Stimulated activated CD4-positive, alpha-beta T cell treated with anti-CD3 and anti-CD28 coated beads, Interleukin-4, amount 100 ng/mL, for 4 hours (primary cell): ENCODE data around the gene SHROOM4.

Experiments used
- DNase-seq, 2 experiments: peaks; one replicate each; pipeline ENCODE4 v3.0.0-alpha.2; 2020

SHROOM4 gene

GRCh38 chrX:50776248-50776647 is 37.7 kb downstream of the SHROOM4 start:
- DNase-seq = no peak

GRCh38 chrX:50771382-50771781 is 42.6 kb downstream of the SHROOM4 start:
- DNase-seq = no peak

GRCh38 chrX:50770702-50771101 is 43.3 kb downstream of the SHROOM4 start:
- DNase-seq = no peak

GRCh38 chrX:50769389-50770063 is 44.5 kb downstream of the SHROOM4 start:
- no peak for DNase-seq

GRCh38 chrX:50768801-50769200 is 45.2 kb downstream of the SHROOM4 start:
- DNase-seq = no peak

GRCh38 chrX:50765986-50766385 is 48.0 kb downstream of the SHROOM4 start:
- no peak for DNase-seq

- DNase-seq = no peak
Observed at GRCh38 chrX:50762578-50762977, 51.4 kb downstream of the SHROOM4 start.

- DNase-seq = no peak
Observed at GRCh38 chrX:50756276-50756675, 57.7 kb downstream of the SHROOM4 start.

GRCh38 chrX:50751091-50751490 is 62.9 kb downstream of the SHROOM4 start:
- no peak for DNase-seq

GRCh38 chrX:50747471-50747900 is 66.5 kb downstream of the SHROOM4 start:
- DNase-seq = no peak

- no peak for DNase-seq
Observed at GRCh38 chrX:50736656-50737055, 77.3 kb downstream of the SHROOM4 start.

GRCh38 chrX:50726296-50726695 is 87.7 kb downstream of the SHROOM4 start:
- DNase-seq = no peak

- no peak for DNase-seq
Observed at GRCh38 chrX:50725310-50725709, 88.7 kb downstream of the SHROOM4 start.

- no peak for DNase-seq
Observed at GRCh38 chrX:50723006-50723405, 91.0 kb downstream of the SHROOM4 start.

GRCh38 chrX:50721764-50722521 is 92.1 kb downstream of the SHROOM4 start:
- no peak for DNase-seq

- no peak for DNase-seq
Observed at GRCh38 chrX:50719614-50720013, 94.4 kb downstream of the SHROOM4 start.

- no peak for DNase-seq
Observed at GRCh38 chrX:50718776-50719175, 95.2 kb downstream of the SHROOM4 start.

- DNase-seq = no peak
Observed at GRCh38 chrX:50716706-50717105, 97.3 kb downstream of the SHROOM4 start.

- no peak for DNase-seq
Observed at GRCh38 chrX:50712777-50713176, 101.2 kb downstream of the SHROOM4 start.

- no peak for DNase-seq
Observed at GRCh38 chrX:50711907-50712306, 102.1 kb downstream of the SHROOM4 start.

- no peak for DNase-seq
Observed at GRCh38 chrX:50707955-50708699, 105.9 kb downstream of the SHROOM4 start.

- DNase-seq = no peak
Observed at GRCh38 chrX:50707405-50707804, 106.6 kb downstream of the SHROOM4 start.

- DNase-seq = no peak
Observed at GRCh38 chrX:50705042-50705441, 109.0 kb downstream of the SHROOM4 start.

GRCh38 chrX:50704360-50704759 is 109.6 kb downstream of the SHROOM4 start:
- no peak for DNase-seq
